Stromal cell of bone marrow (primary cell): ENCODE results near the gene ABLIM3.

ENCODE experiments used
- DNase-seq: peaks from one replicate; pipeline ENCODE4 v3.0.0-alpha.2; 2012; ENCODE audit warnings: low read depth

Gene ABLIM3

DNA sequence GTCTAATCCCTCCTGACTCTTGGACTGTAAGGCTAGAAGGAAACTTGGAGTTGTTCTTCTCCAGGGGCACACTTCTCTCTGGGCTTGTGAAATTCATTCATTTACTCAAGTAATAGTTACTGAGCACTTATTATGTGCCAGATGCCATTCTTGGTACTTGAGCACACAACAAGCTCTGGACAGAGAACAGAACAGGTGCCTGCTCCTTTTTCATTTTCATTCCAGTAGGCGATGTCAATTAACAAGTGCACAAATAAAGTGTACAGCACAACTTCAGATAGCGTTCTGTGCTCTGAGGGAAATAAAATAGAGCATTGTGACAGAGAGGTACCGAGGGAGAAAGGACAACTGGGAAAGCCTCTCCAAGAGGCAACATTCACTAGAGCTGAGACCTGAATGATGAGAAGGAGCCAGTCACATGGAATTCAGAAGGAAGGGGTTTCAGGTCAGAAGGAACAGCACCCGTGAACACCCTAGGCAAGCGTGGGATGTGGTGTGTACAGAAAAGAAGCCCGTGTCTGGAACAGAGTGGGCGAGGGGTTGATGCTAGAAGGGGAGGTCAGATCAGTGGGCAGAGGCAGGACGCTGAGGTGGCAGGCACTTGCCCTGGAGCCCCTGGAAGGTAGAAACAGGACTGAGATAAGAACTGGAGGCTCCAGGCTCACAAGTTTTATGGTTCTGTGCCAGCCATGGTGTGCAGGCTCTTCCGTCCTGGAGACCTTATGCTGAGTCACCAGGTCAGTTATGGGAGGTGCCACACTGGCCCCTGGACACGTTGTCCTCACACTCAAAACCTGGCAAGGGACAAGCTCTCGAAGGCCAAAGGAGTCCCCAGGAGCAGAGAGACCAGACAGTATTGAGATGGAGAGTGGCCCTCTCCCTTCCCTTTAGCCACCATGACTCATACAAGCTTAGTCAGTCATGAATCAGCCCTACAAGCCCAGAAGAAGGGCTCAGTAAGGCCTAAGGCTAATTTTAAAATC, 7.2 kb upstream of the ABLIM3 start:
- peak; percentile 78 for DNase-seq

DNA sequence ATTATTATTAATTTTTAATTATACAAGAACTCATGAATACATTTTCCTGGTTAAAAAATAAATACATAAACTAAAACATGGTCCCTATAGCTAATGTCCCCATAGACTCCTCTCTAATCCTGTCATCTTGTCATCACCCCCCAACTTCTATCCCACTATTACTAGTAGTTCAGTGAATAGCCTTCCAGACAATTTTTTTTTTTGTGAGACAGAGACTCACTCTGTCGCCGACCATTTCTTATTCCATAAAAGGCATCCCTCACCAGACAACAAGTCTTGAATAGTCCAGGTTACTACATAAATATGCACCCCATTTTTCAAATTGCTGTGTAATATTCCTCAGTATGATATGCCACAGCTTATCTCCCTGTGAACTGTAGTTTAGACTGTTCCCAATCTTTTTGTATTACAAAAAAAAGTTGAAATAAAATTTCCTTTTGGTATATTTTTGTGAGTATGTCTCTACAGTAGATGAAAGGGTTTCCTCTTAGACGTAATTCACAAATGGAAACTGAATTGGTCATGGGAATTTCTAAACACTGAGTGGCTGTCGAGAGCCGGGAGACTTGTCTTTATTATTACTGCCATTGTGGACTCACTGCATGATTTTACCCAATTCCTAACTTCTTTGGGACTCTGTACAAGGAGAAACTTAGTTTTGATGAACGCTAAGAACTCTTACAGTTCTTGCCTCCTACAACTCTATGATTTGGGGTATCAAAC, 6.4 kb upstream of the ABLIM3 start:
- DNase-seq, result no peak

DNA sequence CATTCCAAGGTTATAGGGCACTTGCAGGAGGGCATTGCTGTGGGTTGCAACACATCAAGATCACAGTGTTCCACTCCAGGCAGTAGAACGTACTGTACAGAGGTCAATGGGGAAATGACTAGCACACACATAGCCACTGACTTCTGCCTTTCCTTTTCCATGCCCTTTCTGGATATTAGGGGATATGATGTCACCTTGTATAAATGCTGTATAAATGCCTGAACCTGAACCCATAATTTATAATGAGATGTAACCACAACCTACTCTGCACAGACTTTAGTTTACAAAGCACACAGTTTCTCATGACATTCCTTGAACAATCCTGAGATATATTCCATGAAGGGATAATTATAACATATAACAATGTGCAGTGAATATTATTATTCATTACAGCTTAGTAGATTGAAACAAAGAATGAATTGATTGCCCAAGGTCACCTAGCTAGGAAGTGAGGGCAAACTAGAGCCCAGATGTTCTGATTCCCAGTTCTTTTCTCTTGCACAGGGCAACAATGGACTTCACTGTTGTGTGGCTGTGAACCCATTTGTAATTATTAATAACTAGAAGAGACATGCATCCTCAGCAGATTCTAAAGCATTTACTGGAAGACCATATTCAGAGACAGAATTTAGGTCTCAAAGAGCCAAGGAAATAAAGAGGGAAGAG, 5.6 kb upstream of the ABLIM3 start:
- no peak for DNase-seq

DNA sequence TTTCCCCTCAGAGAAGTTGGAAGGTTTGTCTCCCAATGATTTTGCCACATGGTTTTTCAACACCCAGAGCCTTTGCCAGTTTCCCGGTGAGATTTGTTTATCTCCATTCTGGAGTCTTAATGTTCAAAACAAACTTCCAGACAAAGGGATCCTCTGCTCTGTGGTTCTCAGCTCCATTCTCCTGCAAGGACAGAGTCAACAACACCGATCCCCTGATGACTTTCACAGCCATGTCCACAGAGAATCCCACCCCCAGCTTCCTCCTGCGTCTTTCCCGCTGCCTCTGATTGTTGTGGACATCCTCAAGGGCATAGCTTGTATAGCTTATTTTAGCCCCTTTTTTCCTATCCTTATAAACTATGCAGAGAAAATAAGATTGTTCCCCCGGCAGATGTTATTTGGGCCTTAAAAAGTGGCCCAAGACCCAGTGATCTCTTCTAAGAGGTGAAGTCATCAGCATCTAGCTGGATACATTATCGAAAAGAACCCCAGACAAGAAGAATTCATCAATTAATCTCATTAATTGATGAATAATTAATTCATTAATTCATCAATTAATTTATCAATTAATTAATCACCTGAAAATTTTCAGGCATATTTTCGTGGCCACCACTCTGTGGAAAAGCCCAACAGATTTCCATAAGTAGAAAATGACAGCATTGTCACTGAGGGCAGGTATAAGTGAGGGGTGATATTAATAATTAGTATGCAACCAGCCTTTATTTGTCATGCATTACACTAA, 2.9 kb upstream of the ABLIM3 start:
- DNase-seq, result no peak

DNA sequence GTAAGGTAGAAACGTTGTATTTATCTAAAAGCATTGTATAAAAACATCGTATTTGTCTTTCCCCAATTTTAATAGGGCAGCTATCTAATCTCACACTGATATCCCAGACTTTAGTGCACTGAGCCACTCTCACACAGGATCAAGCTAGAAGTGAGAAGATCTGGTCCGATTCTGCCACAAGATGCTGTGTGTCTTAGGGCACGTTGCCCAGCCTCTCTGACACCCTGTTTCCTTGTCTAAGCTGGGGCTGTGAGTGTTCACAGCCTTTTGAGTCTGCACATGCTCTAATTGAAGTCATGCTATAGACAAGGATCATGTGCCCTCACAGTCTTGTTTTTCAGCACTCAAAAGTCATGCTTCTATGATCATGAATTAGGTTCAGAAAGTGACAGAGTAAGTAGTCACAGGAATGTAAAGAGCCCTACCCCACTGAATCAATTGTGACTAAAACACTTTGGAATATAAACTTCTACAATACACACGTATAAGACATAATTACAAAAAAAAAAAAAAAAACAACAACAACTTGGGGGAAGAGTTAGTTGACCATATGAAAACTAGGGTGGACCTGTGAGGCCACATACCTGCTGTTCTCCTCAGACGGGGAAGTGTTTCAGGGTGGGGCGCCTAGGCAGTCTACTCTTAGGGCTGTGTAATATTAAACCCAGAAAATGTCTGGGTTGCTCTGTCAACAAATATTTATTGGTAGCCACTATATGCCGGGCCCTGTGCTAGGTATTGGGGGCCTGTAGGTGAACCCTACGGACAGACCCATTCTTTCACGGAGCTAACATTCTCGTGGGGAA, 893 bp upstream of the ABLIM3 start:
- no peak for DNase-seq

DNA sequence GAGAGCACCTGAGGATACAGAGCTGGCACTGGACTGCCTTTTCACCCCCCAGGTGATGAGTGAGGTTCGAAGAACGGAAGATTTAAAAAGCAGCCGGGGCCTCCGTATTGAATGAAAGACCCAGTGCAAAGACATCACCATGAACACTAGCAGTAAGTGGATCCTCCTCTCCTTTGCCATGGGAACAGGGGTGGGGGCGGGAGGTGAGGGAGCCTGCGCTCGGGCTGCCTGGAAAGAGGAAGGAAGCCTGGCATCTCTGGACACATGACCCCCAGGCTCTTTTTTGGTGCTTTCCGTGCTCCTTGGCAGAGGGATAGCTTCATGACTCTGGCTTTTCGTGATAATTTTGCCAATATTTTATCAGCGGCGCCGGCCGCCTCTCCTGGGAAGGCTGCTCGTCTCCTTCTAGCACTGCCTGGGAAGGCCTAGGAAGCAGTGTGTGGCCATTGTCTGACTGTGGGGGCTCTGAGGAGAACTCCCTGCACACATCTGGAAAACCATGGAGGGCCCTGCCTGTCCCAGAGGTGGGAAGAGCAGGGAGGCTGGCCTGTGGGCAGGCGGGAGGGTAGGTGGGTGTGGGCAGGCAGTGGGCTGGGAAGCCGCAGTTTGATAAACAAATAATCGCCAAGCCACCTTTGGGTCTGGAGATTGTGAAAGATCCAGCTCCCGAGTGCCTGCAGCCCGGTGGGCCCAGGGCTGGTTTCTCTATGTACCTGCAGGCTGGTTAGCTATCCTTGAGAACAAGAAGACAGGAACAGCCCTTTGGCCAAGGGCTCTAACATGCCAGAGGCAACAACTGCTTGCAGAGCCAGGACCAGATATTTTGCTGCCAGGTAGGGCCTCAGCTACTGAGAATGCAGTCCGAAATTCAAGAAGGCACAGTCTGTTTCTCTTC, 911 bp downstream of the ABLIM3 start:
- DNase-seq, result no peak

DNA sequence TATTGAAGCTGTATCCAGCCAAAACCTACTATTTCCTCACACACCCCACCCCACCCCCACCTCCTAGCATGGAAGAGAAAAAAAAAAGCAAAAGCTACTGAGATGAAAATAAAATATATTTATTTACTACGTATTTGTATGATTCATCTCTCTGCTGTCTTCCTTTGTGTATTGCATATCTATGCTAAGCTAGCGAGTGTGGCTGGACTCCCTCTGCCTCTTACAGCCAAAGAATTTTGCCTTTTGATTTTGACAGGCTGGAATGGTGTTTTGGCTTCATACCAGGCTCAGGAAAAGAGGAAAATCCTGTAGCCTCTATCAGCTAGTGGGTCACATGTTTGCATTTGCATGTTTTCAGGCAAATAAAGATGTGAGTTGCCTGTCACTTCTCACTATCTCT, 2.2 kb downstream of the ABLIM3 start:
- DNase-seq, result no peak

DNA sequence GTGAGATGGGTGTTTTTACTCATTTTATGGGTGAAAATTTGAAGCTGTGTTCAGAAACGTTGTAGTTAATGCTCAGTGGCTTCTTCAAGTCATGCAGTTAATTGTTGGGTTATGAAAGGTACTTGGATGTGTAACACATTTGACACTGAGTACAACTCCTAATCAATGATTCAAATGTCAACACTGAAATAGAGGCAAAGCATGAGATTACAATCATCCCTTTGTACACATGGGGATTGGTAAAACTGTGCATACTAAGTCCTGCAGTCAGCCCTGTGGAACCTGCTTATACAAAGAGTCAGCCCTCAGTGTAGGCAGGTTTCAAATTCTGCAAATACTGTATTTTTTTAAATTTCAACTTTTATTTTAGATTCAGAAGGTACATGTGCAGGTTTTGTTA, 3.3 kb downstream of the ABLIM3 start:
- no peak for DNase-seq

DNA sequence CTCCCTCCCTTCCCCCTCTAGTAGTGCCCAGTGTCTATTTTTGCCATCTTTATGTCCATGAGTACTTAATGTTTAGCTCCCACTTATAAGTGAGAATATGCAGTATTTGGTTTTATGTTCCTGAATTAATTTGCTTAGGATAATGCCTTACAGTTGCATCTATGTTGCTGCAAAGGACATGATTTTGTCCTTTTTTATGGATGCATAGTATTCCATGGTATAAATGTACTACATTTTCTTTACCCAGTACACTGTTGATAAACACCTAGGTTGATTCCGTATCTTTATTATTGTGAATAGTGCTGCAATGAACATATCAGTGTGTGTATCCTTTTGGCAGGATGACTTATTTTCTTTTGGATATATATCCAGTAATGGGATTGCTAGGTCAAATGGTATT, 3.8 kb downstream of the ABLIM3 start:
- DNase-seq, result no peak

DNA sequence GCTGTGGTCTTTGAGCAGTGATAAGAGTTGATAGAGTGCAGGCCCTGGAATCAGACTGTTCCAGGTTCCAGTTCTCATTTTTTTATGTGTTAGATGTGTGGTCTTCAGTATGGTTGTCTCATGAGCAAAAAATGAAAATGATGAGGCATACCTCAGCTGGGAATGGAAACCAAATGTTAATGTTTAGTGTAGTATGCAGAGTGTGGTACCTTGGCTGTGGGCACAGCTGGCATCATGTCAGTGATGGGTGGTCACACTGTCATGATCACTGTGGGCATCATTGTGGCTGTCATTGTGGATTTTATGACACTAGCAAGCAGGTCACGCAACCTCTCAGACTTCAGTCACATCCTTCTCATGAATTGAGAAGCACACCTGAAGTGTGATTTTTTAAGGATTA, 6.4 kb downstream of the ABLIM3 start:
- no peak for DNase-seq

DNA sequence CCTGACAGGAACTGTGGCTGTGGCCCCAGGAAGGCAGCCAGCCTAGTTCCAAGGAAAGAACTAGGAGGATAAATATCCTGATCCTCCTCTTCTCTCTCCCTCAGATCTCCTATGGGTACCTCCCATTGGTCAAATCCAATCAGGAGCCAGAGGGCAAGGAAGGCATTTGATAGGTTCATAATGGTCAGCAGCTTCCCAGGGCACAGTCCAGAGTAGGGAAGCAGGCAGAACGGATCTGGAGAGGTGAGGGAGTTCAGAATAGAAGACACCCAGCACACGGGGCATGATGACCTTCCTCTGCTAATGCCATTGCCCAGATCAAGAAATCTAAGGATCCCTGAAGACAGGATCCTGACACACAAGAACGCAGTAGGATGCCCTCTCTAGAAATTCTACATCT, 8.6 kb downstream of the ABLIM3 start:
- DNase-seq, result no peak

DNA sequence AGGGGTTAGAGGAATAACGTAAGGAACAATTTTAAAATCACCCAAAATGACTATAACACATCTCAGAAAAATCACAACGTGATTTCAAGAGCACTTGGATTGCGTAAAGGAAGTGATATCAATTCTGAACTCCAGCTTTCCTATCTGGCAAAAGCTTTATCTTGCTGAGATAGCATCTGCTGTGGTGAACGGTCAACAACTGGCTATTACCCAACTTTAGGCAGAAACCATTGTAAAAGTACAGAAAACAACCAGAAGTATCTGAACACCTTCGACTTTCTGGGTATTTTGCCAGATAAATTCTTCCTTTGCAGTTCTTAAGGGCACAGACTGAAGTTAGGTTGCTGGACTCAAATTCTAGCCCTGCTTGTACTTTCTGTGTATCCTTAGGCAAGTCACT, 9.2 kb downstream of the ABLIM3 start:
- no peak for DNase-seq

DNA sequence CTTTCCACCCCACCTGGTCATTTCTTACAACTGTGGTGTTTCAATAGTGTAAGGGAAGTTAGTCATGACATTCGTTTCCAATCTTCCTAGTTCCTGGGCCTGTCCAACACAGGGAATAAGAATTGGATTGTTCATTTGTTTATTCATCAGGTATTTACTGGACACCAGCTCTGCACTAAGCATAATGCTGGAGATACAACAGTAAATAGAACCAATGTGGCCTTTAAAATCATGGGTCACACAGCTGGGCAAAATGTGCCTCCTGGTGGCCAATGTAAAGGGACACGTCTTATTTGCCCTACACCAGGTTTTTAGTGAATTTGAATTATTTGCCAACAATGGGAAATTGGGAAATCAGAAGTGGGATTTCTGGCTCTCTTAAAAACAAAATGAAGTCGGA, 10.4 kb downstream of the ABLIM3 start:
- DNase-seq, result no peak

DNA sequence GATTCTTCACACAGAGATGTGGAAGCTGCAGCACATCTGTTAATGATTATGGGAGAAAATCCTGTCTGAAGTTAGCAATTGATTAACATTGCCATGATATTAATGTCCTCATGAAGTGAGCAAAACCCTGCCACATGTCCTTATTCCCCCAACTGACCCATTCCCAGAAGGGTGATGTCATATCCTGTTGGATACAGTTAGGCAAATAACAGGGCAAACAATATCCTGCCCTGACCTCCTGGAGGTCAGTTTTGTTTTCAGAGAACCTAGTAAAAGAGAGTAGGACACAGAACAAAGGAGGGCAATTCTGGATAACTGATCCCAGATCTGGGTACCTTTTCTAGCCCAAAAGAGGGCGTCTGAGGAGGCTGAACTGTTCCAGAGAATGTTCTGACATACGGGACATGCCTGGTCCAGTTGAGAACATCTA, 11.0 kb downstream of the ABLIM3 start:
- DNase-seq, result no peak

DNA sequence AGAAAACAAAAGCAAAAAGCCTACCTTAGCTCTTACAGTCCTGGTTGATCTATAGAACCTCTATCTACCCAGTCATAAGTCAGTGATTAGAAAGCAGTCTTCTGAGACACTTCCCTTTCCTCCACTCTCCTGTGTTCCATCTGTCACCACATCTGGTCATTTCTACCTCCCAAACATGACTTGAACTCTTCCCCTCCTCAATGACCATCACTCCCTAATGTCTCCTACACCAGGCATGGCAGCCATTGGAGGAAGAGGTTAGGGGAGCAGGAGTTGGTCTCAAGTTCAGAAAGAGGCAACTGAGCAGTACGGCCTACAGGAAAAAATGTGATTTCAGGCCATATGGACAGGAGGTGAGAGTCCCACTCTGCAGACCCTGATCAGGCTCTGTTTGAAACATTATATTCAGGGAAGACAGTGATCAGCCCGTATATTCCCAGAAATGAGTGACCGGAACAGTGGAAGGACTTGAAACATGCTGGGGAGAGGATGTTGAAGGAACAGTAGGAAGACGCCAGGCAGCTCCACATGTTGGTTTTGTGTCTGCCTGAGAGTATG, 12.0 kb downstream of the ABLIM3 start:
- DNase-seq, result no peak

DNA sequence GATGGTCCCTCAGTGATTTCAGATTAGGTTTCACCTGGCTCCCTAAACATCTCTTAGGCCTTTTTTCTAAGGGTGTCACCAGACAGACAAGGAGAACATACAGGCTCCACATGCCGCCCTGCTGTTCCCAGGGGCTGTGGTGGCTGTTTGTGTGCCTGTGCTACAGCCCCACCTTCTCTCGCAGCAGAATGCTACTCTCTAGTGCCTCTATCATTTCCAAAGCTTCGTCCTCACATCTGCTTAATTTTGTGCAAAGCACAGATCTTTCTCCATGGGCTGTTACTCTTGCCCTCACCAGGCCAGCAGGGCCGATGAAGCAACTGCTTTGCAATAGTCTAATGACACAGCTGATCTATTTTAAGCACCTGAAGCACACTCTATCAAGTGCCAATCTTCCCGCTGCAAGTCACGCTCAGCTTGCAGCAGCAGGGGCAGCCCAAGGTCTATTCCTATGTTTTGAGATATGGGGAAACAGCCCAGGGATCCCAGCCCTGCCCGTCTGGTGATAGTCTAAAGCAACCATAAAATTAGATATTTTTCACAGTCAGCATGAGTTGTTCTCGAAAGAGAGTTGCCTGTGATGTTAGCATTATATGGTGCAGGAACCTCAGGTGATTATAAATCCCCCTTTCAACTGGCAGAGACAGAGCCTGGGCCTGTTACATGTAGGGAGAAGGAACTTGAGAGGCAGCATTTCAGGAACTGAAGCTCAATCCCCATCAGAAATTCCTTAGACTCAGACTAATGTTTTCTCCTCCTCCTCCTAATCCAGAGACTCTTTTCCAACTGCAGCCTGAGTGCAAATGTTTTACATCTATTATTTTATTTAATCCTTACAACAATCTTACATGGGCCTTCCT, 12.7 kb downstream of the ABLIM3 start:
- peak; percentile 51 for DNase-seq

DNA sequence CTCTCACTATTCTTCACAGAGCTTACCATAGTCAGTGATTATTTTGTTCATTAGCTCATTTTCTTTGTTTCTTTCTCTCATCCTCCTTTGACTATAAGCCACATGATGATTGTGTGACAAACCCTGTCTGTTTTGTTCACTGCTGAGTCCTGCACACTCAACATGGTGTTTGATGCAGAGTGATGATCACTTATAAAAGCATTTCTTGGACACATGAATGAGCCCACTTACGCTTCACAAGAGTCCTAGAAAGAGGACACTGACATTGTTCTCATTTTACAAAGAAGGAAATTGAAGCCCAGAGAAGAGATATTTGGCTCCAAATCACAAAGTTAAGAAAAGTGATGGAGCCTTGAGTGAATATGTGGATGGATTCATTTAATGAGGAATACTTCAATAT, 13.4 kb downstream of the ABLIM3 start:
- DNase-seq, result no peak

DNA sequence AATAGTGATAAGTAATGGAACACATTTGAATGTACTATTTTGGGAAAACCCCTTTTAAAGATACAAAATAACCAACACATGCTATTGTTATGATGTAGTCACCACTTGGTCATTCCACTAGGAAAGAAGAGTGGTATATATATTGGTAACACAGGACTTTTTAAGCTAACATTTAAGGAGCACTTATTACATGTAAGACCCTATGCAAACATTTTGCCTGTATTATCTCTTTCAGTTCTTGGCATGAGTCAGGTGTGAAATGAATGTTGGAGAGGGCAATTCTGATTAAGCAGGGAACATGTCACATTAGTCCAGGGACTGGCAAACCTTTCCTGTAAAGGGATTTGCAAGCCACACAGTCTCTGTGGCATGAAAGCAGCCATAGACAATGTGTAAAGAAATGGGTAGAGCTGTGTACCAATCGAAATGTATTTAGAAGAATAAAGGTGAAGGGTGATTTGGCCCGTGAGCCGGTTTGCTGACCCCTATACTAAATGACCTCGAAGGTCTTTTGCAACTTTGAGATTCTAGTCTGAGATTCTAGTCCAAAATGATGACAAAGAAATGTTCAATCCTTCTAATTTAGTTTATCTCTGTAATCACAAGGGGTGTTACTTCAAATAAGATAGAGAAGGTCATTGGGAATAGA, 15.3 kb downstream of the ABLIM3 start:
- DNase-seq, result no peak
